ENCODE measurements around the gene POU4F3.

- TF ChIP-seq CTCF (IDR thresholded peaks at IDR 0.05) = no peak
- no peak for TF ChIP-seq POLR2A (IDR thresholded peaks at IDR 0.05)
These were observed 4.5 kb downstream of the POU4F3 start for GRCh38 chr5:146342882-146343865.
